HG02884 (cell line): ENCODE data around the gene NKAP.
"Not testable (repeated sequence)": the region's sequence is repeated elsewhere in the genome, so short reads cannot be mapped to it uniquely, and the experiment has no call there.

Source experiments
- ATAC-seq: cut with Tn5 transposase; IDR thresholded peaks from one replicate; pipeline ENCODE4 v1.9.1; 2021; ENCODE audit warnings: mild to moderate bottlenecking, moderate library complexity; ENCODE audit not compliant: unreplicated experiment

The NKAP gene

DNA sequence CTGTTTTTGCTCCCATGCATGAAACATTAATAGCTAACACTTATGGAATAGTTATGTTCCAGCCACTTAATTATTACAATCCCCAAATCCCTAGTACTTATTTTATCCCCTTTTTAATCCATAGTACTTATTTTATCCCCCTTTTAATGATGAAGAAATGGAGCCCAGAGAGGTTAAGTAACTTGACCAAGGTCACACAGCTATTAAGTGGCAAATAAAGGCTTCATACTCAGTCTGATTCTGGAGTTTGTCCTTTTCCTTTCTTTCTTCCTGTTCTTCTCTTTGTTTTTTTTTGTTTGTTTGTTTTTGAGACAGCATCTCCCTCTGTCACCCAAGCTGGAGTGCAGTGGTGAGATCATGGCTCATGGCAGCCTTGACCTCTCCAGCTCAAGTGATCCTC, 2.2 kb downstream of the NKAP start:
- ATAC-seq: no peak

DNA sequence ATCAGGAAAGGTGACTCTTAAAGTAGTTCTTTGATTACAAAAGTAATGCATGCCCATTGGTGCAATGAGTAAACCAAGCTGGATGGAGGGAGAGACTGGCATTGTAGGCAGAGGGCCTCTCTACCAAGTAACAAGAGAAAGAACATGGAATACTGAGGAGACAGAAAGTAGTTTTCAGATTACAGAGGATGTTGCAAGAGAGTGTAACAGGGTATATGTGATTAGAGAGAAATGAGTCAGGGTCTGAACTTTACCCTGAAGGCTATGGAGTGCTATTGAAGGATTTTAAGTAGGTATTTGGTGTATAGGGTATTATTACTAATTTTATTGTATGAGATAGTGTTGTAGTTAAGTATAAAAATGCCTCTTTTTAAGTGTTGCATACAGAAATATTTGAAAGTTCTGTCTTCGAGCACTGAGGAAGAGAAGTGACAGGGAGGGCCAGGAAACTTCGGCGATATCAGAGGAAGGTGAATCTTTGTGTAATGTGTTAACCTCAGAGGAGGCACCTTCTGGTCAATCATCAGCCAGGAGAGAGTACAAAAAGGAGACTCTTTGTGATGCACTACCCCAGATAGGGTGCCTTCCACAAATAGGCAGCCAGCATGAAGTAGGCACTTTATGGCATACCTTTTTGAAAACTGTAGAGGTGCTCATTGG, 8.2 kb downstream of the NKAP start:
- no peak for ATAC-seq

DNA sequence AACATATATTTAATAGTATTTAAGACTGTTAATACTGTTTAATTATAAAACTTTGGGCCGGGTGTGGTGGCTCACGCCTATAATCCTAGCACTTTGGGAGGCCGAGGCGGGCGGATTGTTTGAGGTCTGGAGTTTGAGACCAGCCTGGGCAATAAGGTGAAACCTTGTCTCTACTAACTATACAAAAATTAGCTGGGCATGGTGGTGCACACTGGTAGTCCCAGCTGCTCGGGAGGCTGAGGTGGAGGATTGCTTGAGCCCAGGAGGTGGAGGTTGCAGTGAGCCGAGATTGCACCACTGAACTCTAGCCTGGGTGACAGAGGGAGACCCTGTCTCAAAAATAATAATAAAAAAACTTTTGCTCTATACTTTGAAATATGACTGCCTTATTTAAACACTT, 21.2 kb downstream of the NKAP start:
- ATAC-seq: not testable (repeated sequence)

DNA sequence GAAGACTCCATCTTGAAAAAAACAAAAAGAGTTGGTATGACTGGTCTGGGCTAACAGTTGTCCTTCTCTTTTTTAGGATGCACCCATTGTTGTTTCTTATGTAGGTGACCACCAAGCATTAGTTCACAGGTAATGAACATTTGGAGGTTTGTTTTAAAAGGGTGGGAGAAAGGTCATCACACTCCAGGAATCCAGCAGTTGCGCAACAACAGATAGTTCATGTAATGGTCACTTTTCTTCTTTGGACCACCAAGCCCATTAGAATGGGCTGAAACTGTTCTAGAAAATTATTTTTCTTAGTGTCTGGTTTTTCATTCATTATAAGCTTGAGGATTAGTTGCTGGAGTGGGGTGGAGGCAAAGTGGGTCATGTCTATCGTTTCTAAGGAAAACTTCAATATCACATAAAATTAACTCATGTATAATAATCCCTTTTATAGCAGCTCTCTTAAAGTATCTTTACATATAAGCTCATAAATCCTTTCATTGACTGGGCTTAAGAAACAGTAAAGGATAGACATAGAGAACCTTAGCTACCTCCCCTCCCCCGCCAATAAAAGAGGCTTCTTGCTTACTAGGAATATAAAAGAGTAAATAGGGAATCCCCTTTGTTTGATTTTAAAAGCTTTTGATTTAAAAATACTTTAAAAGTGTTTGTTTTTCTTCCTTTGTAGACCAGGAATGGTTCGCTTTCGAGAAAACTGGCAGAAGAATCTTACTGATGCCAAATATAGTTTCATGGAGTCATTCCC, 23.5 kb downstream of the NKAP start:
- ATAC-seq: no peak

DNA sequence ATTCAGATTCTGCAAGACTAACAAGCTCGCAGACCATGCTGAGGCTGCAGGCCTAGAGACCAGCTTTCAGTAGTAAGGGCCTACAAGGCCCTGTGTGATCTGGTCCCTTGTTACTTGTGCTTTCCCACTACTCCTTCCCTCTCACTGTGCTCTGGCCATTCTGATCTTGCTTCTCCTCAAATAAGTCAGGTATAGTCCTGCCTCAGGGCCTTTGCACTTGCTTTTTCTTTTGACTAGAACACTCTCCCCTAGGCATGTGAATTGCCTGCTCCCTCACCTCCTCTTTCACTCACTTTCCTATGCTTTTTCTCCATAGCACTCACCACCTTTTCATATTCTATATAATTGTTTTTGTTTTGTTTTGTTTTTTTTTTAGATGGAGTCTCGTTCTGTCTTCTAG, 25.7 kb downstream of the NKAP start:
- ATAC-seq: no peak

DNA sequence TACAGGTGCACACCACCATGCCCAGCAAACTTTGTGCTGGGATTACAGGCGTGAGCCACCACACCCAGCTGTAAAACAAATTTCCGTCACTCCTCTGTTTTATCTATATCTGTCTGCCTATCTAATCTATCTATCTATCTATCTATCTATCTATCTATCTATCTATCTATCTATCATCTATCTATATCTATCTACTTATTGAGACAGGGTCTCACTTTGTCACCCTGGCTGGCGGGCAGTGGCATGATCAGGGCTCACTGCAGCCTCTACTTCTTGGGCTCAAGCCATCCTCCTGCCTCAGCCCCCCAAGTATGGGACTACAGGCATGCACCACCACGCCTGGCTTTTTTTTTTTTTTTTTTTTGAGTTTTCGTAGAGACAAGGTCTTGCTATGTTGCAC, 27.2 kb downstream of the NKAP start:
- no peak for ATAC-seq

DNA sequence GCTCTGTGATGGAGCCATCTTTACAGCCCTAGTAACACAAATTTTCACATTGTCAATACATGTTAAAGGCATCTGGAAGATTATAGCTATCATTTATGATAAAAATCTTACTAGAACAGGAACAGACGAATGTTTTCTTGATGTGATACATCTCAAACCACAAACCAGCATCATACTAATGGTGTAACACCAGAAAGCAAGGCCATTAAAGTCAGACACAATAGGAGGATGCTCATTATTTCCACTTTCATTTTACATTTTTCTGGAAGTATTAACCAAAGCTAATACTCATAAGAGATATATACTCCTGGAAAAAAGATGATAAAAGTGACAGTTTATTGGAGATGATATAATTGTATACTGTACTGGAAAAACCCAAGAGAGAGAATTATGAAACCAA, 42.6 kb downstream of the NKAP start:
- no peak for ATAC-seq

DNA sequence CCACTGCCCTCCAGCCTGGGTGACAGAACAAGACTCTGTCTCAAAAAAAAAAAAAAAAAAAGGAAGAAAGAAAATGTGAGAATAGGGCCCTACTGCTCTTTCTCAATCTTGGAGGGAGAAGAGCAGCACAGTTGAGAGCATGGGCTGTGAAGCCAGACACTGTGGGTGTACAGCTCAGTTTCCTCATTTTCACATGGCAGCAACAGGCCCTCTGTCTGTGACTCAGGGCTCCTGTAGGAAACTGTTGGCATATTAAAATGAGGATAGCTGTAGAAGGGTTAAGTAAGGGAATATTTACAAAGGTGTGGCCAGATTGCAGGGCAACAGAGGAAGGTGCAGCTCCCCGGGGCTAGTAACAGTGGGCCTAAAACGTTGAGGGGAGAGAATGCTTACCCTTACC, 44.4 kb downstream of the NKAP start:
- ATAC-seq: no peak

DNA sequence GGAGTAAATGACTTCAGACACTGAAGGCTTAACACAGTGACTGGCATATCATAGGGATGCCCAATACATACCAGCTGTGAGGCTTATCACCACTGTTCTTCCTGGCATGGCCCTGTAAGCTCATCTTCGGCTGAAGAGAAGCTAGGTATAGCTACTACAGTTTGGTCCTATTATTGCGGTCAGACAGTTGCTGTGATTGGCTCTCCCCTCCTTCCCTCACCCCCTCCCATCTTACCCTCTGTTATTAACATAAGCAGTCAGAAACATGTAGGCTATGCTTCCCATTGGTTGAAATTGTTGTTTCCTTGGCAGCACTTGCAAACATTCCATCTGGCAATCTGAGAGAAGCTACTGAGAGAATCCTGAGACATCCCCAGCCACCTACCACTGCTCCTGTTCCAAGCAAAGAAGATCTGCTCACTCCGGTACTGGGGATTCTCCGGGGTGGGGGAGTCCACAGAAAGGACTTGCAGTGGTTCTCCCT, 47.7 kb downstream of the NKAP start, which contains the start of gene AKAP14:
Gene AKAP14, plus strand, starts transcription at position 51 of the 484 bp plus-strand sequence. CDS start 7,331 bp downstream, outside the sequence.
- ATAC-seq: no peak

DNA sequence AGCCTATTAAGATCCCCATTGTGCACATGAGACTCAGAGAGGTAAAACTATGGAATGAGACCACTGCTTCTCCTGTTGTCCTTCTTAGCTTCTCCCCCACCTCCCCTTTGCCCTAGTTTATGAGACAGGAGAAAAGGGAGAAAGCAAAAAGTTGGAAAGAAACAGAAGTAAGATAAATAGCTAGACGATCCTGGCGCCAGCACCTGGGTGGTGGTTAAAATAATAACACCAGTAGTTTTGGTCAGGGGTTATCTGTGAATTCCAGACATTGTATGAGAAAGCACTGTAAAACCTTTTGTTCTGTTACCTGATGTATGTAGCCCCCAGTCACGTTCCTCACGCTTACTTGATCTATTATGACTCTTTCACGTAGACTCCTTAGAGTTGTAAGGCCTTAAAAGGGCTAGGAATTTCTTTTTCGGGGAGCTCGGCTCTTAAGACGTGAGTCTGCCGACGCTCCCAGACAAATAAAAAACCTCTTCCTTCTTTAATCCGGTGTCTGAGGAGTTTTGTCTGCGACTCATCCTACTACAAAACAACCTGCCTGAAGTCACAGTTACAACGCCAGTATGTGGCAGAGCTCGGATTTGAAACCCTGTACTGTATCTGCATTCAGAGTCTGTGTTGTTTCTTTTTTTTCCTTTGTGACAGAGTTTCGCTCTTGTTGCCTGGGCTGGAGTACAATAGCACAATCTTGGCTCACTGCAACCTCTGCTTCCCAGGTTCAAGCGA, 51.4 kb downstream of the NKAP start:
- not testable (repeated sequence) for ATAC-seq

DNA sequence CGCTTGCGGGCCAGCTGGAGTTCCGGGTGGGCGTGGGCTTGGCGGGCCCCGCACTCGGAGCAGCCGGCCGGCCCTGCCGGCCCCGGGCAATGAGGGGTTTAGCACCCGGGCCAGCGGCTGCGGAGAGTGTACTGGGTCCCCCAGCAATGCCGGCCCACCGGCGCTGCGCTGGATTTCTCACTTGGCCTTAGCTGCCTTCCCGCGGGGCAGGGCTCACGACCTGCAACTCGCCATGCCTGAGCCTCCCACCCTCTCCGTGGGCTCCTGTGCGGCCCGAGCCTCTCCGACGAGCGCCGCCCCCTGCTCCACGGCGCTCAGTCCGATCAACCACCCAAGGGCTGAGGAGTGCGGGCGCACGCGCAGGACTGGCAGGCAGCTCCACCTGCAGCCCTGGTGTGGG, 52.9 kb downstream of the NKAP start:
- not testable (repeated sequence) for ATAC-seq

DNA sequence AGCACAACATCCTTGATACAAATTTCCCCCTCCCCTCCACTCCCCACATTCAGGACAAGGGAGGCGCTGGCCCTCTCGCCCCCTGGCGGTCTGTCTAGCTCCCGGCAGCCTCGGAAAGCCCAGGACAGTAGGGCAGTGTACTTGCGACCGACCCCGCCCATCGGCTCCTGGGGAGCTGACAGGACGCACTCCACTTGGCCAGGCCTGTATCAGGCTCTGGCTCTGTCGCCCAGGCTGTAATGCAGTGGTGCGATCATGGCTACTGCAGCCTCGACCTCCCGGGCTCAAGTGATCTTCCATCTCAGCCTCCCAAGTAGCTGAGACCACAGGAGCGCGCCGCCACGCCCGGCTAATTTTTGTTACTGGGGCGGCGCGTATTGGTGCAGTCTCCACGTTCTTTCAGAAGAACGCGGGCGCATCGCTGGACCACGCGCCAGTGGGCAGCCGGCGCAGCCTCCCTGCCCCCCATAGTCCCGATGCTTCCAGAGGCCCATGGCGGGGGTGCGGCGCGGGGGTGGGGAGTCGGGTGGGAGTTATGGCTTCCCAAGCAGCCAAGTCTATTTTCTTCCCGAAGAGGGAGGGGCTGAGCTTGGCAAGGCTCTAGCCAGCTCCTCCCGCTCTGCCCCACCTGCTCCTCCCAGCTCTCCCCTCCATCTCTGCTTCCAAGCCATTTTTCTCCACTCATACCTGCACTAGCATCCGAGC, 55.7 kb downstream of the NKAP start:
- no peak for ATAC-seq

DNA sequence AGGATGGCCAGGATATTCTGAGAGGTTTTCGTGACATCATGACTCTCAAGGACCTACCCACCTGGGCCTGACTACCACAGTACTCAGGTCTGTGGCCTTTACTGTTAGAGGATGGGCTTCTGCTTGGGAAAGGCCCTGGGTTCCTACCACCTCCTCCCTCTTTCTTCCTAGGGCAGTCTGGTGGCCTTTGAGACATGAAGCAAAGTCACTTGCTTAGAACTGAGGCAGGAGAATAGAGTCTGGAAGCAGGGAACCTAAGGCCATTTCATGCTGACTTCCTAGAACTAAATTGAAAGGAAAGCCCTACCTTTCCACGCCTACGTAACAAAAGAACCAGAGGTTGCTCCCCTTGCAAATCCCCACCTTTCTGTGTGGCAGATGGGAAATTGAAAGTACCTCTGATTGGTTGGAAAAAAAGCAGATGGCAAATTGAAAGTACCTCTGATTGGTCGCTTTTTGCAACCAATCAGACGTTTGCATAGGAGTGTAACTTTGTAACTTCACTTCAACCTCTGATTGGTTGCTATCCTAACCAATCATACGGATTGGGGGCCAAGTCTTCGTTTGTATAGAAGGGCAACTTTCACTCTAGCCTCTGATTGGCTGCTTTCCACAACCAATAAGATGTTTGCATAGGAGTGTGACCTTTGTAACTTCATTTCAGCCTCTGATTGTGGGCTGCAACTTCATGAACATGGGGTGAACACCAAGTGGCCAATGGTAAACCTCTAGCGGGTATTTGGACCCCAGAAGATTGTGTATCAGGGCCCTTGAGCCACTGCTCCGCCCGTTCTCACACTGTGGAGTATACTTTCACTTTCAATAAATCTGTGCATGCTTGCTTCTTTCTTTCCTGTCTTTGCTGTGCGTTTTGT, 57.8 kb downstream of the NKAP start:
- ATAC-seq: no peak

DNA sequence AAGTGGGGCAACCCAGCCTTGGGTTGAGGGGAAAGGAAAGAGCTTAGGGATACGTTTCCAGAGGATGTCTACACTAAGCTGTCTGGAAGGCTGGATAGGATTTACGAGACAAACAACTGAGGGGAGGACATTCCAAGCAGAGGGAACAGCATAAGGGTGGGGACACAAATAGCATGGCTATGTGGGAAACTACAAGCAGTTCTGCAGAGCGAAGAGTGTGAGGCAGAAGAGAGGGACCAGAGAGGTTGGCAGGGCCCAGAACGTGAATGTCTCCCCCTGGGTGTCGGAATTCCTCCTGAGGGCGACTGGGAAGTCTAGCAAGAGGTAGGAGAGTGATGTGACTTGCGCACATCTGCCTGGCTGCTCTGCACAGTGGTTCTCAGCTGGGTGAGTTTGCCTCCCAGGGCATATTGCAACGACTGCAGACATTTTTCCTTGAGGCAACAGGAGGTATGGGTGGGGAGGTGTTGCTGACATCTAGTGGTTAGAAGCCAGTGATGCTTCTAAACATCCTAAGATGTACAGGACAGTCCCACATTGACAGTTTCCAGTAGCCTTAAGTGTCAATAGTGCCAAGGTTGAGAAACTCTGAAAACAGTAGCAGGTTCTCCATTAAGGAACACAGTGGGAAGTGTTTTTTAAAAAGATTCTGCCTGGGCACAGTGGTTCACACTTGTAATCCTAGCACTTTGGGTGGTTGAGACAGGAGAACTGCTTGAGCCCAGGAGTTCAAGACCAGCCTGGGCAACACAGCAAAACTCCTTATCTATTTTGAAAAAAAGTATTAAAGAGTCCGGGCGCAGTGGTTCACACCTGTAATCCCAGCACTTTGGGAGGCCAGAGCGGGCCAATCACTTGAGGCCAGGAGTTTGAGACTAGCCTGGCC, 62.8 kb downstream of the NKAP start:
- peak; percentile 81 for ATAC-seq

DNA sequence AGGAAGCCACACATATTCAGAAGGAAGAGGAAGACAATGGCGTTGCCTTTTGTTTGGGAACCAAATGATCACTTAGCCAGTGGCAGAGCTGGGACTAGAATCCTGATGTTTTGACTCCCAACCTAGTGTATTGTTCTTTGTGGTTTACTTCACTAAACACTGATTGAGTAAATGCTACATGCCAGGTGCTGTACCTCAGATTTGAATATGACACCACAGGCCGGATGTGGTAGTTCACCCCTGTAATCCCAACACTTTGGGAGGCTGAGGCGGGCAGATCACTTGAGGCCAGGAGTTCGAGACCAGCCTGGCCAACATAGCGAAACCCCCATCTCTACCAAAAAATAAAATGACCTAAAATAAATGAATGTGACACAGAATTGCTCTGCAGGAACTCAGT, 63.5 kb downstream of the NKAP start:
- ATAC-seq: no peak

DNA sequence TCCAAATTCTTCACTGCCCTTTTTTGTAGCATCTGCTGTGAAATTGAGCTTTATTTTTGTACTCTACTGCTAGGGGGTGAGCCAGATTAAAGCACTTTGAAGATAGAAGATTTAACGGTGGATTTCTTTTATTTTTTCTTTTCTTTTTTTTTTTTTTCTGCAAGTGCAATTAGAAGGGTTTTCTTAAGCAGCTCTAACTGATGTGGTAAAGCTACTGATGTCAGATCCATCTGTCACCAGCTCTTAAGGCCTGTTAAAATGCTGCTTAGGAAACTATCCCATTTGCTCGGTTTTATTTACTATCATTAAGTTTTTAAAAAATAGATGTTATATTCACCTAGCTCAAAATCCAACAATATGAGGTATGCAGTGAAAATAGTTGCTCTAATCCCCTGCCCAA, 64.8 kb downstream of the NKAP start:
- no peak for ATAC-seq

DNA sequence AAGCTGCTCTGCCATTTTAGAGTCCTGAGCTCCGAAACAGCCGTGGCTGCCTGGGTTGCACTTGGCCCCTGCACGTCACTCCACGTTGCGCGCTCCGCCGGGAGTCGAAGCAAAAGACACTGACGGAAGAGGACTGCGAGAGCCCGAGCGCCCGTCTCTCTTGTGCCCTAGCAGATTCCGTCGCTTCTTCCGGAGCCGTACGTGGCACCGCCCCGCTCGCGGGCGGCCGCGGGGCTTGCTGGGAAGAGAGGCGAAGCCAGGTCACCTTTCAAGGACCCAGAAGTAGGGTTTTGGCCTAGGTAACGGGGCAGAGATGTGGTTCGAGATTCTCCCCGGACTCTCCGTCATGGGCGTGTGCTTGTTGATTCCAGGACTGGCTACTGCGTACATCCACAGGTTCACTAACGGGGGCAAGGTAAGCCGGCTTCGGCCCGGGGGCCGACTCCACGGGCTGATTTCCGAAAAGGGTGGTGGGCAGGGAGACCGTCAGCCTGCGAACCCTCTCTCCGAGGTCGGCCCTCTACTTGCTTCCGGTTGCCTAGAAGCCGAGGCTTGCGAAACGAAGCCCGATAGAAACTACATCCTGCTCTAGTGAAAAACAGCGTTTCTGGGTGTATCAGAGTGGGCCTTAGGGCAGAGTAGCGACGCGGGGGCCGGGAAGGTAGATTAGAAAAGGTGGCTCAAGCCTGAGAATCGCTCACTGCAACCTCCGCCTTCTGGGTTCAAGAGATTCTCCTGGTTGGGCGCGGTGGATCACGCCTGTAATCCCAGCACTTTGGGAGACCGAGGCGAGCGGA, 71.8 kb downstream of the NKAP start, which contains the start of the genes NDUFA1 and RNF113A:
Gene NDUFA1, plus strand, starts transcription at position 234 of the 797 bp plus-strand sequence. Its CDS starts 80 bp downstream, at position 314.
Gene RNF113A, minus strand, starts transcription at position 135 of the 797 bp plus-strand sequence. Its CDS starts 120 bp downstream, at position 15.
- ATAC-seq: peak; percentile 94

DNA sequence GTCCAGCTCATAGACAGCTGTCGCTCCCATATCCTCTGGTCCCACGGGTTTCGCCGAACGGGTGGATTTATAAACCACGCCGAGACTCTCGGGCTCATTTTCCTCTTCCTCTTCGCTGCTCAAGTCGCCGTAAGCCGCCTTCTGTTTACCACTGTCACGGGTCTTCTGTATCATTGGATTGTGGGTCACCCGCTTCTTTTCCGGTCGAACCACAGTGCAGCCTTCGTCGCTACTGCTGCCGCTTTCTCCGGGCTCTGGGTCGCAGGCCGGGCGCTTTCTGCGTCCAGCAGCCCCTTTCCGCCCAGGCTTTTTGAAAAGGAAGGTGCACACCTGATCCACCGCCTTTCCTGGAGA, 72.3 kb downstream of the NKAP start:
- peak; percentile 37 for ATAC-seq
